ENCODE results near the gene EIF4G3.

DNA sequence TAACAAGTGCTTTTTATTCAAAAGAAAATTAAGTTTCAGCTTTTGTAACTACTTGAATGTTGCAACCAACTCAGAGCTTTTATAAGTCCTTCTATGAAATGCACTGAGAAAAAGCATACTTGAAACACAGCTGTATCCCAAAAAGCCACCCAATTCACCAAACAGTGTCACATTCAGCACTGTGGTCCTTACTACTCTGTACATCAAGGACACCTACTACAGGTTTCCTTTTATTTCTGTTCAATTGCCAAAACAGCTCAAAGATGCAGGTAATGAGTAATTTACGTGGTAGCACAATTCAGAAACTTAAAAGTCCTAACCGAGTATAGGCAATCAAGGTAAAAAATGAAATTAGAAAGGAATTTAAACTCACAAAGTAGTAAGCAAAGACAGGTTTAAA lies 2.5 kb downstream of the EIF4G3 start:
- no peak for TF ChIP-seq ZFP30 (CRISPR knock-in tag; IDR thresholded peaks at IDR 0.05)
- TF ChIP-seq ZFP3 (CRISPR knock-in tag; IDR thresholded peaks at IDR 0.05): no peak
- no peak for TF ChIP-seq ZNF565 (CRISPR knock-in tag; conservative IDR thresholded peaks at IDR 0.05; ENCODE audit: low read depth)
- TF ChIP-seq, protein P1, sequence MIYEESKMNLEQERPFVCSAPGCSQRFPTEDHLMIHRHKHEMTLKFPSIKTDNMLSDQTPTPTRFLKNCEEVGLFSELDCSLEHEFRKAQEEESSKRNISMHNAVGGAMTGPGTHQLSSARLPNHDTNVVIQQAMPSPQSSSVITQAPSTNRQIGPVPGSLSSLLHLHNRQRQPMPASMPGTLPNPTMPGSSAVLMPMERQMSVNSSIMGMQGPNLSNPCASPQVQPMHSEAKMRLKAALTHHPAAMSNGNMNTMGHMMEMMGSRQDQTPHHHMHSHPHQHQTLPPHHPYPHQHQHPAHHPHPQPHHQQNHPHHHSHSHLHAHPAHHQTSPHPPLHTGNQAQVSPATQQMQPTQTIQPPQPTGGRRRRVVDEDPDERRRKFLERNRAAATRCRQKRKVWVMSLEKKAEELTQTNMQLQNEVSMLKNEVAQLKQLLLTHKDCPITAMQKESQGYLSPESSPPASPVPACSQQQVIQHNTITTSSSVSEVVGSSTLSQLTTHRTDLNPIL (CRISPR knock-in tag; IDR thresholded peaks at IDR 0.05; ENCODE audit: low read depth): no peak
- TF ChIP-seq ESRRG (CRISPR knock-in tag; IDR thresholded peaks at IDR 0.05): no peak
- no peak for TF ChIP-seq ARNTL (CRISPR knock-in tag; IDR thresholded peaks at IDR 0.05; ENCODE audit: borderline replicate concordance, low read depth)
- no peak for TF ChIP-seq PATZ1 (CRISPR knock-in tag; IDR thresholded peaks at IDR 0.05; ENCODE audit: borderline replicate concordance)
- no peak for TF ChIP-seq GLIS3 (CRISPR knock-in tag; IDR thresholded peaks at IDR 0.05)
